Measurements from ENCODE around the gene POLA1. TPM values are rescaled to one million over a fixed set of nuclear protein-coding genes. Genes with fewer than 3 reads are reported as not detected.

Gene POLA1
- total RNA-seq, 1 donor from 2014 or later = 18.7 TPM

- Mint-ChIP-seq H3K4me3 (no peak overlapping the region), H3K27ac (no peak overlapping the region), H3K36me3 (ENCODE audit: low read depth) (peaks cover 6% of the 10 kb centered on the region), H3K27me3 (no peaks in the 10 kb centered on the region), H3K4me1 (no peaks in the 10 kb centered on the region), H3K9me3 (no peaks in the 10 kb centered on the region)
- CTCF ChIA-PET = no interaction called here
- intact Hi-C loops (cut with micrococcal nuclease) = no loop called here
- TF ChIP-seq CTCF (IDR thresholded peaks at IDR 0.05) = no peak
- POLR2A ChIA-PET = no interaction called here
- no peak for DNase-seq
- ATAC-seq (ENCODE audit: low read depth) = no peak
Observed at GRCh38 chrX:24928114-24928513, 234.4 kb downstream of the POLA1 start.

GRCh38 chrX:24934279-24934678 lies 240.6 kb downstream of the POLA1 start:
- no peaks in the 10 kb centered on the region for H3K9me3 Mint-ChIP-seq
- no peak for TF ChIP-seq CTCF (IDR thresholded peaks at IDR 0.05)
- no peak for DNase-seq
- intact Hi-C loops (cut with micrococcal nuclease) = no loop called here
- POLR2A ChIA-PET = no interaction called here
- ATAC-seq (ENCODE audit: low read depth) = no peak
- no peaks in the 10 kb centered on the region for H3K4me1 Mint-ChIP-seq
- H3K4me3 Mint-ChIP-seq = no peak overlapping the region
- no peaks in the 10 kb centered on the region for H3K27me3 Mint-ChIP-seq
- CTCF ChIA-PET = no interaction called here
- no peak overlapping the region for H3K27ac Mint-ChIP-seq
- H3K36me3 Mint-ChIP-seq (ENCODE audit: low read depth) = peaks cover 15% of the 10 kb centered on the region

DNA sequence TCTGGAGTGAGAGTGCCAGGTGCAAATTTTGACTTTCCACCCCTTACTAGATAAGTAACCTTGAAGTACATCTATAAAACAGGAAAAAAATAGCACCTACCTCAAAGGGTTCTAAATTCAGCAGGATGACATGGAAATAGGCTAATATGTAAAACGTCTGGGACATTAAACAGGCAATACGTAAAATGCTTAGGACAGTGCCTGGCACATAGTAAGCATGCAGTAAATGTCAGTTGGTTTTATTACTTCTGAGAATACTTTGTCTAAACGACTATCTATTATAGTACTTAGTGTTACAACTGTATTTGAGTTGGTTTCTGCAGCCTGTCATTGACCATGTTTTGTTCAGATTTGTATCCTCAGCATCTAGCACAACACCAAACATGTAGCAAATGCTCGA lies 251.3 kb downstream of the POLA1 start:
- CTCF ChIA-PET = no interaction called here
- no peaks in the 10 kb centered on the region for H3K9me3 Mint-ChIP-seq

DNA sequence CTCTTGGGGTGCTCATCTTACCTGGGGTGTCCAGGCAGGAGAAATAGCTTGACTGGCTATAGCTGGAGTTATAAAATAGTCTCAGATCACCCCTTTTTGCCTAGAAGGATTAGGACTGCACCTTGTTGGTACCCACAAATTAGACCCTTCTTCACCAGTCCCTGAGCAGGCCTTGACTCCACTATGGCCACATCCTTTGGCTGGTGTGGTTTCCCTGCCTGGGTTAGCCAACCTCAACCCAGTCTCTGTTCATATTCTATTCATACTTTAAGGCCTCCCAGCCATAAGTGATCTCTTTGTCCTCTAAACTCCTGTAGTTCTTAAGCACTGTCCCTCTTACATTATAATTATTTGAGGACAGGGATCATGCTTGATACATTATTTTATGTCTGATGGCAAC lies 252.7 kb downstream of the POLA1 start:
- H3K36me3 Mint-ChIP-seq (ENCODE audit: low read depth) = no peaks in the 10 kb centered on the region
- no peak for ATAC-seq (ENCODE audit: low read depth)
- CTCF ChIA-PET = no interaction called here
- no peak for TF ChIP-seq CTCF (IDR thresholded peaks at IDR 0.05)
- intact Hi-C loops (cut with micrococcal nuclease) = no loop called here
- no peak overlapping the region for H3K4me3 Mint-ChIP-seq
- no peak overlapping the region for H3K27ac Mint-ChIP-seq
- H3K27me3 Mint-ChIP-seq = no peaks in the 10 kb centered on the region
- H3K4me1 Mint-ChIP-seq = no peaks in the 10 kb centered on the region
- H3K9me3 Mint-ChIP-seq = no peaks in the 10 kb centered on the region
- no peak for DNase-seq
- POLR2A ChIA-PET = no interaction called here

More for the DNA sequence above, 251.3 kb downstream of the POLA1 start:
- Mint-ChIP-seq H3K36me3 (ENCODE audit: low read depth) (no peaks in the 10 kb centered on the region), H3K27me3 (no peaks in the 10 kb centered on the region), H3K4me3 (no peak overlapping the region), H3K4me1 (no peaks in the 10 kb centered on the region), H3K27ac (no peak overlapping the region)
- no peak for ATAC-seq (ENCODE audit: low read depth)
- POLR2A ChIA-PET = no interaction called here
- no peak for TF ChIP-seq CTCF (IDR thresholded peaks at IDR 0.05)
- no peak for DNase-seq
- intact Hi-C loops (cut with micrococcal nuclease) = no loop called here

- no peak overlapping the region for H3K27ac Mint-ChIP-seq
- TF ChIP-seq CTCF (IDR thresholded peaks at IDR 0.05) = no peak
- H3K9me3 Mint-ChIP-seq = no peaks in the 10 kb centered on the region
- H3K4me3 Mint-ChIP-seq = no peak overlapping the region
- CTCF ChIA-PET = no interaction called here
- intact Hi-C loops (cut with micrococcal nuclease) = no loop called here
- no peaks in the 10 kb centered on the region for H3K4me1 Mint-ChIP-seq
- POLR2A ChIA-PET = no interaction called here
- no peak for DNase-seq
- peaks cover 3% of the 10 kb centered on the region for H3K36me3 Mint-ChIP-seq (ENCODE audit: low read depth)
- no peaks in the 10 kb centered on the region for H3K27me3 Mint-ChIP-seq
- ATAC-seq (ENCODE audit: low read depth) = no peak
Observed at GRCh38 chrX:24954732-24955131, 261.0 kb downstream of the POLA1 start.
